GM12864 (cell line): ENCODE measurements around the gene FEN1.

Experiments
- DNase-seq: peaks from one replicate; pipeline ENCODE4 v3.0.0-alpha.2; 2011; ENCODE audit warnings: low read depth
- H3K4me3 ChIP-seq: 2 replicates; pipeline ENCODE4 v1.5.1; 2011; ENCODE audit warnings: mild to moderate bottlenecking, low read depth, low read length, control low read depth
- CTCF ChIP-seq: IDR thresholded peaks from 2 replicates; pipeline ENCODE4 v1.5.1; 2011; ENCODE audit warnings: low read depth, mild to moderate bottlenecking, moderate library complexity, low read length, control low read depth, inconsistent platforms; ENCODE audit errors: missing control alignments

FEN1 gene

GRCh38 chr11:61792310-61793082, at the start of gene FEN1, which contains the start of gene TMEM258:
TSS of gene FEN1 (plus strand) at chr11:61792911. CDS start at chr11:61795362, 2,451 bp downstream.
TSS of gene TMEM258 (minus strand) at chr11:61792599. CDS start at chr11:61792558, 41 bp downstream.
- peak; percentile 86 for DNase-seq
- TF ChIP-seq CTCF = no peak
- peak within 1 kb of the TSS; percentile 86 for H3K4me3 ChIP-seq

GRCh38 chr11:61743486-61744095, 49.1 kb upstream of the FEN1 start:
- no peak for DNase-seq
- no peak overlapping the region for H3K4me3 ChIP-seq
- no peak for TF ChIP-seq CTCF

- DNase-seq = no peak
- TF ChIP-seq CTCF = no peak
- no peak overlapping the region for H3K4me3 ChIP-seq
Observed at GRCh38 chr11:61744181-61744580, 48.5 kb upstream of the FEN1 start.

GRCh38 chr11:61744609-61745156, 48.0 kb upstream of the FEN1 start:
- no peak for TF ChIP-seq CTCF
- H3K4me3 ChIP-seq = no peak overlapping the region
- no peak for DNase-seq

- DNase-seq = no peak
- H3K4me3 ChIP-seq = no peak overlapping the region
- TF ChIP-seq CTCF = no peak
Observed at GRCh38 chr11:61745781-61746441, 46.8 kb upstream of the FEN1 start.

- no peak for TF ChIP-seq CTCF
- DNase-seq = no peak
- no peak overlapping the region for H3K4me3 ChIP-seq
Observed at GRCh38 chr11:61746442-61747191, 46.1 kb upstream of the FEN1 start.
